Fibroblast of the aortic adventitia (primary cell): ENCODE results near the gene CCT3. TPM values are rescaled to one million over a fixed set of nuclear protein-coding genes. Genes with fewer than 3 reads are reported as not detected.

Experiments used
- DNase-seq: peaks from one replicate; pipeline ENCODE4 v3.0.0-alpha.2; 2010; ENCODE audit warnings: low read depth
- H3K4me3 ChIP-seq: 2 replicates; pipeline ENCODE4 v1.5.1; 2011; ENCODE audit warnings: low read depth, mild to moderate bottlenecking, control low read depth, low read length, moderate library complexity
- CTCF ChIP-seq: IDR thresholded peaks from 2 replicates; pipeline ENCODE4 v1.5.1; 2011; ENCODE audit warnings: mild to moderate bottlenecking, low read length, control low read depth, inconsistent platforms; ENCODE audit not compliant: insufficient read depth
- total RNA-seq: library from RNA; depleted of rRNA; stranded (reverse); fragments of >200 nt; gene quantifications from 2 replicates; pipeline ENCODE4 v1.2.3, GENCODE V29; 2012; ENCODE audit warnings: low replicate concordance

The CCT3 gene
- total RNA-seq, 1 donor = 284 TPM

GRCh38 chr1:156368157-156368658 is 30.1 kb upstream of the CCT3 start:
- DNase-seq = no peak
- no peak overlapping the region for H3K4me3 ChIP-seq
- TF ChIP-seq CTCF = no peak

GRCh38 chr1:156367383-156368156 is 29.5 kb upstream of the CCT3 start:
- TF ChIP-seq CTCF = no peak

GRCh38 chr1:156366378-156367166 is 28.5 kb upstream of the CCT3 start:
- no peak overlapping the region for H3K4me3 ChIP-seq
- DNase-seq = no peak
- TF ChIP-seq CTCF = no peak

More at GRCh38 chr1:156367383-156368156, 29.5 kb upstream of the CCT3 start:
- H3K4me3 ChIP-seq = no peak overlapping the region
- no peak for DNase-seq

- no peak overlapping the region for H3K4me3 ChIP-seq
- TF ChIP-seq CTCF = no peak
- no peak for DNase-seq
Observed at GRCh38 chr1:156365754-156366153, 27.7 kb upstream of the CCT3 start.

- no peak for DNase-seq
- TF ChIP-seq CTCF = no peak
- H3K4me3 ChIP-seq = no peak overlapping the region
Observed at GRCh38 chr1:156360534-156360933, 22.4 kb upstream of the CCT3 start.

- TF ChIP-seq CTCF = peak; percentile 56
- DNase-seq = peak; percentile 57
Observed at GRCh38 chr1:156359973-156360372, 21.9 kb upstream of the CCT3 start.

More at GRCh38 chr1:156359973-156360372, 21.9 kb upstream of the CCT3 start:
- no peak overlapping the region for H3K4me3 ChIP-seq
